Measurements from ENCODE around the gene RFLNA.

RFLNA gene

DNA sequence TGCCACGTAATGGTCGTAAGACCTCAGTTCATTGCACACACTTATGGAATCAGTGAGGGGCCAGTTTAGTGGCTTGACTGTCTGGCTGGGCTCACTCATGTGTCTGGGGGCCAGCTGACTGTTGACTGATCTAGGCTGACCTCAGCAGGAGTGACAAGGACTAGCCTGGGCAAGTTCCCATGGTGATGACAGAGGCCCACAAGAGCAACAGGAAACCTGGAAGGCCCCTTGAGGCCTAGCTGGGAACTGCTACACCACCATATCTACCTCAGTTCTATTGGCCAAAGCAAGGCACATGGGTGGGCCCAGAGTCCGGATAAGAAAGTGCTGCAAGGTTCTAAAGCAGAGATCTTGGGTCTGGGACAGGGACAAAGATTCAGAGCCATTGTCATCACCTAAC, 21.3 kb upstream of the RFLNA start:
- Histone ChIP-seq H2AFZ (ENCODE audit: low read depth, low read length) (no peak overlapping the region), H3K36me3 (ENCODE audit: insufficient read depth, low read length) (no peaks in the 10 kb centered on the region), H3K27me3 (ENCODE audit: insufficient read depth, low read length) (no peaks in the 10 kb centered on the region), H3K4me1 (ENCODE audit: insufficient read depth, low read length) (peaks cover 14% of the 10 kb centered on the region), H3K4me3 (ENCODE audit: low read length) (no peak overlapping the region), H3K9me3 (ENCODE audit: low read length) (peaks cover 4% of the 10 kb centered on the region)

DNA sequence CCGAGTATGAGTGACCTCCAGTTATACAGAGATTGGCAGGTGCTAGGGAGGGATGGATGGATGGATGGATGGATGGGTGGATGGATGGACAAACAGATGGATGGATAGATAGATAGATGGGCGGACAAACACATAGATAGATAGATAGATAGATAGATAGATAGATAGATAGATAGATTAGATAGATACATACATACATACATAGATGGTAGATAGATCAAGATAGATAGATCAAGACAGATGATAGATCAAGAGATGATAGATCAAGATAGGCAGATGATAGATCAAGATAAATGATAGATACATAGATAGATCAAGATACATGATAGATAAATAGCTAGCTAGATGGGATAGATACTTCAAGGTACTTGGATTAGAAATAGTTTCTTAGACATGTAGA, 18.6 kb upstream of the RFLNA start:
- no peaks in the 10 kb centered on the region for H3K36me3 ChIP-seq (ENCODE audit: insufficient read depth, low read length)
- no peak overlapping the region for H3K4me3 ChIP-seq (ENCODE audit: low read length)
- H3K27me3 ChIP-seq (ENCODE audit: insufficient read depth, low read length) = no peaks in the 10 kb centered on the region
- no peak overlapping the region for H2AFZ ChIP-seq (ENCODE audit: low read depth, low read length)
- peaks cover 25% of the 10 kb centered on the region for H3K4me1 ChIP-seq (ENCODE audit: insufficient read depth, low read length)
- H3K9me3 ChIP-seq (ENCODE audit: low read length) = peaks cover 5% of the 10 kb centered on the region

DNA sequence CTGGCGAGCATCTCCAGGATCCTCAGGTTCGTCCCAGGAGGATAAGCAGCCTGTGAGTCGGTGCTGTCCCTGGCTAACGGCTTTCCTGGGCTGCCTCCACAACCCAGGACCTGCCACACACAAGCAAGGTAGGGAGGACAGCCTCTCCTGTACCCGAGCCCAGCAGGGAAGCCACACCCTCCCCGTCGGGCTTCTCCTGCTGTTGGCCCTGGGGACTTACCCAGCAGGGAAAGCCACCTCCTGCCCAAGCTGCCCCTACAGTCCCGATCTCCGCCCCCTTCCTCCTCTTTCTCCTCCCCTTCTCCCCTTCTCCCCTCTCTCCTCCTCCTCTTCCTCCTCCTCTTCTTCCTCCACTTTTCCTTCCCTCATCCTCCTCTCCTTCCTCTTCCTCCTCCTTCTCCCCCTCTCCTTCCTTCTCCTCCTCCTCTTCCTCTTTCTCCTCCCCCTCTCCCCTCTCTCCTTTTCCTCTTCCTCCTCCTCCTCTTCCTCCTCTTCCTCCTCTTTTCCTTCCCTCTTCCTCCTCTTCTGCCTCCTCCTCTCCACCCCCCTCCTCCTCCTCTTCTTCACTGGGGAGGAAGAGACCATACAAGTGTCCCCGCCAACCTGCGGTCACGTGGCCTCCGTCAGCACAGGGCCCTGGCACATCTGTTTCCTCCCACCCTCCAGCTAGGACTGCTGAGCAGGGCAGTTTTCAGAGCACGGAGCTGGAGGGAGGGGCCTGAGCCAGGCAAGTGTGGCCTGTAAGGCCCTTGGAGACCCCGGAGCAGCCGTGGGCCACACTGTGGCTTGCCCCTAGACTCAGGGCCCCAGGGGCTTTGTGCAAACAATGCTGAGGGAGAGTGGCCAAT, 17.3 kb upstream of the RFLNA start:
- Histone ChIP-seq H3K4me1 (ENCODE audit: insufficient read depth, low read length) (peaks cover 25% of the 10 kb centered on the region), H3K27me3 (ENCODE audit: insufficient read depth, low read length) (no peaks in the 10 kb centered on the region), H3K9me3 (ENCODE audit: low read length) (peaks cover 5% of the 10 kb centered on the region)

DNA sequence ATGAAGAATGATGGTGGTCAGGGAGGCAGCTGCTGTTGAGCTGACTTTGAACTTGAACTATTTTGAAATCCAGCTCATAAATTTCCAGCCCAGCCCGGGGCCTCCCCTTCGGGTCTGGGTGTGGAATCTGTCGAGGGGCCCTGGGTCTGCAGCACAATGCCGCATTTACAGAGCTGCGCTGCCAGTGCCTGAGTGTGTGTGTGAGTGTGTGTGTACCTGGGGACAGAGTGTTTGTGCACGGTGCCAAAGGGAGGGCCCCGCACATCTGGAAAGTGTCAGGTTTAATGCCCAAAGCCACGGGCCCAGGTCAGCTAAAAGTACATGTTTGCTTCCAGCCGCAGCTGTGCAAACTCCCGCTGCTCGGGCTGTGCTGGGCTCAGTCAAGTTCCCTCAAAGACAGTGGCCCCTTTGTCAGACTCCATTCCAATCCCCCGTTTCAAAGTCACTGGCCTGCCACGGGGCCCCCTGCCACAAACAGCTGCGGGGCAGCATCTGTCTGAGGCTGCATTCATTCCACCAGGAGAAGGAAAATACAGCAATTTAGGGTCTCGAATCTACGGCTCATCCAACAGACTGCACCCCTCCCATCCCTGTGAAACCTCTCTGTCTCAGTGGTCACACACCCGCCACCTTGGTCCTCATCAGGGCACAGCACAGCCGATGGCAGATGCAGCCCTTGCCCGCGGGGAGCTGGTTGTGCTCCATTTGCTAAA, 16.3 kb upstream of the RFLNA start:
- Histone ChIP-seq H3K4me3 (ENCODE audit: low read length) (no peak overlapping the region), H3K36me3 (ENCODE audit: insufficient read depth, low read length) (no peaks in the 10 kb centered on the region), H3K27me3 (ENCODE audit: insufficient read depth, low read length) (no peaks in the 10 kb centered on the region)

More for the DNA sequence above, 17.3 kb upstream of the RFLNA start:
- Histone ChIP-seq H3K4me3 (ENCODE audit: low read length) (no peak overlapping the region), H3K36me3 (ENCODE audit: insufficient read depth, low read length) (no peaks in the 10 kb centered on the region), H2AFZ (ENCODE audit: low read depth, low read length) (no peak overlapping the region)

DNA sequence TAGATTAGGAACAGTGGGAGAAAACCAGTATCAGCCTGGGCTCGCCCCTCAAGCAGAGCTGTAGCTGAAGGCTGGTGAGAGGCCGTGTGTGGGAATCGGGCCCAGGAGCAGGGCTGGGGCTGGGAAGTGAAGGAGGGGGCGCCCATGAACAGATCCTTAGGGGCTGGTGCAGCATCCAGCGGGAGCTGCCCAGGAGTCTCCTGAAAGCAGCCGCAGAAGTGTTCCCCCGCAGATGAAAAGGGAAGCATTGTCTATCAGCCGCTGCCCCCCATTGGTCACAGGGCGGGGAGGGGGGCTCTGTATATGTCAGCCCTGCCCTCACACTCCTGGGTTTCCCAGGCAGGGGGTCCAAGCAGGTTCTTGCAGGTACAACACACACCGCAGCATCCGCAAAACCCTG, 15.6 kb upstream of the RFLNA start:
- peaks cover 4% of the 10 kb centered on the region for H3K9me3 ChIP-seq (ENCODE audit: low read length)
- no peaks in the 10 kb centered on the region for H3K36me3 ChIP-seq (ENCODE audit: insufficient read depth, low read length)
- H3K27me3 ChIP-seq (ENCODE audit: insufficient read depth, low read length) = no peaks in the 10 kb centered on the region
- peaks cover 21% of the 10 kb centered on the region for H3K4me1 ChIP-seq (ENCODE audit: insufficient read depth, low read length)
- no peak overlapping the region for H3K4me3 ChIP-seq (ENCODE audit: low read length)
- H2AFZ ChIP-seq (ENCODE audit: low read depth, low read length) = no peak overlapping the region

More for the DNA sequence above, 16.3 kb upstream of the RFLNA start:
- Histone ChIP-seq H3K9me3 (ENCODE audit: low read length) (peaks cover 4% of the 10 kb centered on the region), H3K4me1 (ENCODE audit: insufficient read depth, low read length) (peaks cover 25% of the 10 kb centered on the region), H2AFZ (ENCODE audit: low read depth, low read length) (no peak overlapping the region)

DNA sequence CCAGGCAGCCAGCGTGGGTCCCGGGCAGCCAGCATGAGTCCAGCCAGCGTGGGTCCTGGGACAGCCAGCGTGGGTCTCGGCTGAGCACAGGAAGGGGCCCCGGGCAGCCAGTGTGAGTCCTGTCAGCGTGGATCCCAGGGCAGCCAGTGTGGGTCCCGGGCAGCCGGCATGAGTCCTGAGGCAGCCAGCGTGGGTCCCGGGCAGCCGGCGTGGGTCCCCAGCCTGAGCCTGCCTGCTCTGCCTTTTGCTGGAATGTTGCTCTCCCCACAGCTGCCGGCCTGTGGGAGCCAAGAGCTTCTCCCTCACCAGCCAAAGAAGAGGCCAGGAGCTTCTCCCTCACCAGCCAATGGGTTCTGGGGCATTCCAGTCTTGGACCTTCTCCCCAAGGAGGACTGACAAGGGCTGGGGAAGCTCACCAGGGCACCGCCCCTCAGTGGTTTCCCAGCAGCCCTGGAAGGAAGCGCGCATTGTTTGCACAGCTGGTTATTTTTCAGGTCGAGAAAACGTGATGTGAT, 15.0 kb upstream of the RFLNA start:
- Histone ChIP-seq H3K27me3 (ENCODE audit: insufficient read depth, low read length) (no peaks in the 10 kb centered on the region), H2AFZ (ENCODE audit: low read depth, low read length) (no peak overlapping the region), H3K4me1 (ENCODE audit: insufficient read depth, low read length) (peaks cover 21% of the 10 kb centered on the region), H3K4me3 (ENCODE audit: low read length) (no peak overlapping the region), H3K36me3 (ENCODE audit: insufficient read depth, low read length) (no peaks in the 10 kb centered on the region), H3K9me3 (ENCODE audit: low read length) (peaks cover 4% of the 10 kb centered on the region)

DNA sequence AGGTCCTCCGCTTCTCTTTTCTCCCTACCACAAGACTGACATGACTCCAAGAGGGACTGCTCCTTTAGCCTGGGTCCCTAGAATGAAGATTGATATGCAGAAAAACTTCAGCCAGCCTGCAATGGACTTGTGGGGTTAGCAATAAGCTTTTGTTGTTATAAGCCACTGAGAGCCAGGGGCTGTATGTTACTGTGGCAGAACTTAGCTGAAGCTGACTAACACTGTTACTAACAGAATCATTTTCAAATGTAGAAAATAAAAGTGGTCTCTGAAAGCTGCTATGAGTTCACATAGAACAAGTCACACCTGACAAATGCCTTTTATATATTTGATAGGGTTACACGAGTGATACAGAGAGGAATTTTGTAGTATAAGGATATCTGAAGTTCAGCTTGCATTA, 13.6 kb upstream of the RFLNA start:
- Histone ChIP-seq H3K27me3 (ENCODE audit: insufficient read depth, low read length) (no peaks in the 10 kb centered on the region), H3K36me3 (ENCODE audit: insufficient read depth, low read length) (no peaks in the 10 kb centered on the region), H3K9me3 (ENCODE audit: low read length) (peaks cover 4% of the 10 kb centered on the region), H3K4me1 (ENCODE audit: insufficient read depth, low read length) (peaks cover 21% of the 10 kb centered on the region), H3K4me3 (ENCODE audit: low read length) (no peak overlapping the region), H2AFZ (ENCODE audit: low read depth, low read length) (no peak overlapping the region)

DNA sequence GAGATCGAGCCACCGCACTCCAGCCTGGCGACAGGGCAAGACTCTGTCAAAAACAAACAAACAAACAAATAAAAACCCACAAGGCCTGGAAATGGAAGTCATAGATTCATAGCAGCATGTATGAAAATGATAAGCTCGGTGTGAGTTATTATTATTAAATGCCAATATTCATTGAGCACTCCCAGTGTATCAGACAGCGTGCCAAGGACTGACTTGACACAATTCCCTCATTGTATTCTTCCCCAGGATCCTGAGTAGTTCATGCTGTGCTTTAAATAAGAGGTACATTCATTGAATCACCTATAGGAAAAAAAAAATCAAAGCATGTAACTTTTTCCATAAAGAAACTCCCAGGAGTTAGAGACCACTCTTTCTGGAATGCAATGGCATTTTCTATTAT, 12.6 kb upstream of the RFLNA start:
- Histone ChIP-seq H3K27me3 (ENCODE audit: insufficient read depth, low read length) (no peaks in the 10 kb centered on the region), H3K36me3 (ENCODE audit: insufficient read depth, low read length) (no peaks in the 10 kb centered on the region), H3K4me3 (ENCODE audit: low read length) (no peak overlapping the region), H2AFZ (ENCODE audit: low read depth, low read length) (no peak overlapping the region), H3K4me1 (ENCODE audit: insufficient read depth, low read length) (peaks cover 21% of the 10 kb centered on the region), H3K9me3 (ENCODE audit: low read length) (peaks cover 4% of the 10 kb centered on the region)

DNA sequence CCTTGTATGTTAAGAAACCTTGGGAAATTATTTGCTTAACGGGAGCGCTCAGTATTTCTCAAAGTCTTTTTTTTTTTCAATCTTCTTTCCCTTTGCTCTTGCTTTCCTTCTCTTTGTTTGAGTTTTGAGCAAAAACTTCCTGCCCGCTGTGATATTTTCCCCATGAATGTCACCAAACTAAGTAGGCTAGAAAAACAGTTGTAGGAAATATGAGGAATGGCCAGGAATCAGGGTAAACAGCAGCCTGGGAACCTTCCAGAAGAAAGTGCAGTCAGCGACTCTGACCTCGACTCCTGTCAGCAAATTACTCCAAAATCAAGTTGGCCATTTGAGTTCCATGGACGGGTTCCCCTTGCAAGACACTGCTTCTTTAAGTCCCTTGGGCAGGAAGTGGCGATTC, 11.6 kb upstream of the RFLNA start:
- Histone ChIP-seq H3K36me3 (ENCODE audit: insufficient read depth, low read length) (no peaks in the 10 kb centered on the region), H3K4me1 (ENCODE audit: insufficient read depth, low read length) (peaks cover 15% of the 10 kb centered on the region), H3K27me3 (ENCODE audit: insufficient read depth, low read length) (no peaks in the 10 kb centered on the region), H2AFZ (ENCODE audit: low read depth, low read length) (no peak overlapping the region), H3K4me3 (ENCODE audit: low read length) (no peak overlapping the region), H3K9me3 (ENCODE audit: low read length) (peaks cover 4% of the 10 kb centered on the region)

DNA sequence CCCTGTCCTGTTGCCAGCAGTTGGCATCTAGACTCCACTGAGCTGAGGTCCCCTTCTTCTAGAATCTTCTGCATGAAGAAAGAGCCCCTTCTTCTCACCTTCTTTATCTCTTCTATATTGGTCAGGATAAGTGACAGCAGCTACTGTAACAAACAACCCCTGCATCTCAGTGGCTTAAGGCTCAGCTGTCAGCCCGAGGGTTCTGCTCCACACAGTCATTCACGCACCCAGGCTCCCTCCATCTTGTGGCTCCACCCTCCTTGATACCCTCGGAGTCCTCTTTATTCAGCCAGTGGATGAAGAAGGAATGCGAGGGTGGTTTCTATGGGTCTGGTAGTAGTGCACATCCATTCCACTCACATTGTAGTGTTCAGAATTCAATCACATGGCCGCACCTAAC, 10.5 kb upstream of the RFLNA start:
- no peak overlapping the region for H3K4me3 ChIP-seq (ENCODE audit: low read length)
- peaks cover 4% of the 10 kb centered on the region for H3K9me3 ChIP-seq (ENCODE audit: low read length)
- H2AFZ ChIP-seq (ENCODE audit: low read depth, low read length) = no peak overlapping the region
- H3K36me3 ChIP-seq (ENCODE audit: insufficient read depth, low read length) = no peaks in the 10 kb centered on the region
- peaks cover 9% of the 10 kb centered on the region for H3K4me1 ChIP-seq (ENCODE audit: insufficient read depth, low read length)
- H3K27me3 ChIP-seq (ENCODE audit: insufficient read depth, low read length) = no peaks in the 10 kb centered on the region

DNA sequence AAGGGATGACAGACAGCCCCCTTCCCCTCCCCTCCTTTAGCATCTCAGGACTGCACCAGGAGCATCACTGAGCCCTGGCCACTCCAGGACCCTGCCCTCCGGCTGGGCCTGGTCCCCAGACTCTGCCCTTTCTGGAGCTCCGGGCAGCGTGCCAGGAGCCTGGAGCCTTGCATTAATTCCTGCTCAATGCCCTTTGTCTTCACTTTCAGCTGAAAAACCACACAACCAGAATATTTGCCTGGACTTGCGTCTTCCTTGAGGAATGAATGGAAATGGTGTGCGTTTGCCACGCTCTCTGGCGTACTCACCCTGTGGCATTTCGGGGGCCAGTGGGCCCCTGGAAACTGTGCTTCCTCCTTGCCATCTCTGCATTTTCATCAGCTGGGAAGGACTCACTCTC, 8.5 kb upstream of the RFLNA start:
- peaks cover 9% of the 10 kb centered on the region for H3K4me1 ChIP-seq (ENCODE audit: insufficient read depth, low read length)
- no peak overlapping the region for H3K4me3 ChIP-seq (ENCODE audit: low read length)
- H2AFZ ChIP-seq (ENCODE audit: low read depth, low read length) = no peak overlapping the region
- no peaks in the 10 kb centered on the region for H3K27me3 ChIP-seq (ENCODE audit: insufficient read depth, low read length)
- H3K9me3 ChIP-seq (ENCODE audit: low read length) = no peaks in the 10 kb centered on the region
- no peaks in the 10 kb centered on the region for H3K36me3 ChIP-seq (ENCODE audit: insufficient read depth, low read length)

DNA sequence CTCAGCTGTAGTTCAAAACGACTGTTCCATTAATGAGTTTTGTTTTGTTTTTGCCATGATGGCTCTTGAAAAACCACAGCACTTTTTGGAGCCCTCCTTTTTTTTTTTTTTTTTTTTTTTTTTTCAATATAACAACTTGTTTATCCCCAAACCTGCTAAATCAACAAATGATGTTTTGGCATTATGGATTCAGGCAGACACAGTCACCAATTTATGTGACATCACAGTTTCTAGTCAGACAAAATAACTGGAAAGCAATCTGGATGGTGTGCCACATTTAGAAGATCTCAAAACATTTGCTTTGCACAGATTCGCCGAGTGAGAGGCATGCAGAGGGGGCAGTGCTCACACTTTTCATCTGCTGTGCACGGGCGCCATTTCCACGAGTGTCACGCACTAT, 7.9 kb upstream of the RFLNA start:
- Histone ChIP-seq H3K27me3 (ENCODE audit: insufficient read depth, low read length) (no peaks in the 10 kb centered on the region), H3K9me3 (ENCODE audit: low read length) (no peaks in the 10 kb centered on the region), H3K36me3 (ENCODE audit: insufficient read depth, low read length) (no peaks in the 10 kb centered on the region), H2AFZ (ENCODE audit: low read depth, low read length) (no peak overlapping the region), H3K4me3 (ENCODE audit: low read length) (no peak overlapping the region), H3K4me1 (ENCODE audit: insufficient read depth, low read length) (peaks cover 15% of the 10 kb centered on the region)

Data from neuron (in vitro differentiated cells).